ENCODE measurements around the gene HELZ.

HELZ gene

GRCh38 chr17:67049025-67049739, 195.8 kb downstream of the HELZ start:
- no peak overlapping the region for H3K4me3 ChIP-seq (ENCODE audit: control insufficient read depth, low read depth, low read length)
- no peak for DNase-seq (ENCODE audit: low read depth)
- no peak for TF ChIP-seq CTCF (conservative IDR thresholded peaks at IDR 0.05; ENCODE audit: control insufficient read depth, insufficient read depth, low read depth, low read length)

GRCh38 chr17:67047382-67047781, 197.6 kb downstream of the HELZ start:
- no peak for TF ChIP-seq CTCF (conservative IDR thresholded peaks at IDR 0.05; ENCODE audit: control insufficient read depth, insufficient read depth, low read depth, low read length)
- no peak overlapping the region for H3K4me3 ChIP-seq (ENCODE audit: control insufficient read depth, low read depth, low read length)
- no peak for DNase-seq (ENCODE audit: low read depth)

- no peak for DNase-seq (ENCODE audit: low read depth)
- no peak overlapping the region for H3K4me3 ChIP-seq (ENCODE audit: control insufficient read depth, low read depth, low read length)
- TF ChIP-seq CTCF (conservative IDR thresholded peaks at IDR 0.05; ENCODE audit: control insufficient read depth, insufficient read depth, low read depth, low read length), result no peak
These were observed 198.6 kb downstream of the HELZ start for GRCh38 chr17:67046398-67046797.

GRCh38 chr17:67044940-67045339, 200.1 kb downstream of the HELZ start:
- TF ChIP-seq CTCF (conservative IDR thresholded peaks at IDR 0.05; ENCODE audit: control insufficient read depth, insufficient read depth, low read depth, low read length), result no peak
- H3K4me3 ChIP-seq (ENCODE audit: control insufficient read depth, low read depth, low read length), result no peak overlapping the region
- DNase-seq (ENCODE audit: low read depth), result no peak

- no peak for DNase-seq (ENCODE audit: low read depth)
- TF ChIP-seq CTCF (conservative IDR thresholded peaks at IDR 0.05; ENCODE audit: control insufficient read depth, insufficient read depth, low read depth, low read length), result no peak
- no peak within 1 kb of the TSS for H3K4me3 ChIP-seq (ENCODE audit: control insufficient read depth, low read depth, low read length)
These were observed 200.8 kb downstream of the HELZ start, which contains the start of gene CACNG1 for GRCh38 chr17:67044016-67044772. CACNG1 (plus strand) TSS chr17:67044554; CDS start chr17:67044661, 107 bp downstream.

- no peak for DNase-seq (ENCODE audit: low read depth)
- no peak for TF ChIP-seq CTCF (conservative IDR thresholded peaks at IDR 0.05; ENCODE audit: control insufficient read depth, insufficient read depth, low read depth, low read length)
- no peak overlapping the region for H3K4me3 ChIP-seq (ENCODE audit: control insufficient read depth, low read depth, low read length)
These were observed 201.7 kb downstream of the HELZ start for GRCh38 chr17:67043283-67043682.
